Measurements from ENCODE around the gene CCDC50. TPM values are rescaled to one million over a fixed set of nuclear protein-coding genes. Genes with fewer than 3 reads are reported as not detected.

The CCDC50 gene
- total and polyA plus RNA-seq, 2 donors (not counting 3 experiments of a cell fraction or from before 2014, with no cell fraction given), result 44.4 to 137 TPM

GRCh38 chr3:191280882-191281281, 48.3 kb upstream of the CCDC50 start:
- Histone ChIP-seq H3K4me3 (replicated peaks in 1 of 3; ENCODE audit: insufficient read depth in 1 of 3, low read depth in 1 of 3, low read length in 3 of 3) (no peak overlapping the region), H3K27ac (ENCODE audit: insufficient read depth, low read depth, low read length) (no peak overlapping the region), H3K9me1 (replicated peaks; ENCODE audit: control insufficient read depth, extremely low read depth, insufficient read depth, low read length) (no peaks in the 10 kb centered on the region), H3K79me2 (ENCODE audit: control insufficient read depth, insufficient read depth, low read length) (no peaks in the 10 kb centered on the region), H3K36me3 (ENCODE audit: control insufficient read depth in 2 of 2, extremely low read depth in 1 of 2, insufficient read depth in 2 of 2, low read length in 2 of 2) (no peaks in the 10 kb centered on the region), H2AFZ (ENCODE audit: low read depth, low read length) (no peak overlapping the region), H4K20me1 (replicated peaks; ENCODE audit: control insufficient read depth, extremely low read depth, insufficient read depth, low read length) (no peaks in the 10 kb centered on the region), H3K27me3 (ENCODE audit: control insufficient read depth in 2 of 2, insufficient read depth in 2 of 2, low read length in 2 of 2) (no peaks in the 10 kb centered on the region), H3K9ac (replicated peaks; ENCODE audit: extremely low read depth, insufficient read depth, low read length) (no peak overlapping the region), H3K9me3 (replicated peaks; ENCODE audit: control insufficient read depth, insufficient read depth, low read length) (no peaks in the 10 kb centered on the region), H3K4me2 (ENCODE audit: insufficient read depth, low read length) (no peak overlapping the region), H3K4me1 (ENCODE audit: control insufficient read depth, extremely low read depth, insufficient read depth, low read length) (no peaks in the 10 kb centered on the region)
- no peak for FAIRE-seq
- BruUV-seq (replicated peaks), result no TSS peak
- TF ChIP-seq EZH2 (IDR thresholded peaks at IDR 0.05; ENCODE audit: borderline replicate concordance, low read depth, low read length, severe bottlenecking), result no peak
- TF ChIP-seq POLR2AphosphoS5 (IDR thresholded peaks at IDR 0.05; ENCODE audit: insufficient read depth, low read depth, low read length), result no peak
- TF ChIP-seq POLR2A (IDR thresholded peaks at IDR 0.05; ENCODE audit: low read depth, low read length), result no peak
- no peak for TF ChIP-seq MAX (IDR thresholded peaks at IDR 0.05; ENCODE audit: insufficient read depth, insufficient read length)
- POLR2A ChIA-PET, result no interaction called here
- CTCF ChIA-PET, result no interaction called here
- DNase-seq (ENCODE audit: low read depth, low spot score), result no peak
- intact Hi-C loops (cut with micrococcal nuclease) (no loop called here), dilution Hi-C loops (cut with MboI; ENCODE audit: extremely low pct_ligation_motif_present, low sequenced_read_pairs) (no loop called here)

- H3K4me1 ChIP-seq (ENCODE audit: control insufficient read depth, extremely low read depth, insufficient read depth, low read length), result no peaks in the 10 kb centered on the region
- H3K4me3 ChIP-seq (replicated peaks in 1 of 3; ENCODE audit: insufficient read depth in 1 of 3, low read depth in 1 of 3, low read length in 3 of 3), result no peak overlapping the region
- no peak for TF ChIP-seq EZH2 (IDR thresholded peaks at IDR 0.05; ENCODE audit: borderline replicate concordance, low read depth, low read length, severe bottlenecking)
- TF ChIP-seq CTCF (IDR thresholded peaks at IDR 0.05; ENCODE audit: extremely low read depth in 1 of 2, insufficient read depth in 1 of 2, low read depth in 1 of 2, low read length in 2 of 2), result no peak
- no peak for TF ChIP-seq MAX (IDR thresholded peaks at IDR 0.05; ENCODE audit: insufficient read depth, insufficient read length)
- TF ChIP-seq POLR2A (IDR thresholded peaks at IDR 0.05; ENCODE audit: low read depth, low read length), result no peak
- no peak for TF ChIP-seq JUN (IDR thresholded peaks at IDR 0.05; ENCODE audit: borderline replicate concordance, insufficient read depth, insufficient read length, low read depth)
- no peak for TF ChIP-seq FOS (IDR thresholded peaks at IDR 0.05; ENCODE audit: borderline replicate concordance, insufficient read depth, low read length)
- TF ChIP-seq GATA2 (IDR thresholded peaks at IDR 0.05; ENCODE audit: insufficient read depth, insufficient read length, low read depth, low read length), result no peak
- TF ChIP-seq POLR2AphosphoS5 (IDR thresholded peaks at IDR 0.05; ENCODE audit: insufficient read depth, low read depth, low read length), result no peak
- no peak for TF ChIP-seq MYC (IDR thresholded peaks at IDR 0.05; ENCODE audit: low read depth, low read length)
- no peaks in the 10 kb centered on the region for H3K36me3 ChIP-seq (ENCODE audit: control insufficient read depth in 2 of 2, extremely low read depth in 1 of 2, insufficient read depth in 2 of 2, low read length in 2 of 2)
- intact Hi-C loops (cut with micrococcal nuclease) (no loop called here), dilution Hi-C loops (cut with MboI; ENCODE audit: extremely low pct_ligation_motif_present, low sequenced_read_pairs) (no loop called here)
- BruUV-seq (replicated peaks), result no TSS peak
- no peaks in the 10 kb centered on the region for H3K27me3 ChIP-seq (ENCODE audit: control insufficient read depth in 2 of 2, insufficient read depth in 2 of 2, low read length in 2 of 2)
- ChIA-PET CTCF (interaction anchor here (1.5 kb wide), 1 partner anchor 10 kb away, joined by 5 read pairs; no protein-coding TSS in a partner anchor), POLR2A (no interaction called here)
- no peak overlapping the region for H2AFZ ChIP-seq (ENCODE audit: low read depth, low read length)
- FAIRE-seq, result no peak
- DNase-seq (ENCODE audit: low read depth, low spot score), result no peak
- H3K9me3 ChIP-seq (replicated peaks; ENCODE audit: control insufficient read depth, insufficient read depth, low read length), result no peaks in the 10 kb centered on the region
- no peak overlapping the region for H3K27ac ChIP-seq (ENCODE audit: insufficient read depth, low read depth, low read length)
- no peak overlapping the region for H3K9ac ChIP-seq (replicated peaks; ENCODE audit: extremely low read depth, insufficient read depth, low read length)
- H3K9me1 ChIP-seq (replicated peaks; ENCODE audit: control insufficient read depth, extremely low read depth, insufficient read depth, low read length), result no peaks in the 10 kb centered on the region
- no peaks in the 10 kb centered on the region for H3K79me2 ChIP-seq (ENCODE audit: control insufficient read depth, insufficient read depth, low read length)
- H4K20me1 ChIP-seq (replicated peaks; ENCODE audit: control insufficient read depth, extremely low read depth, insufficient read depth, low read length), result no peaks in the 10 kb centered on the region
- no peak overlapping the region for H3K4me2 ChIP-seq (ENCODE audit: insufficient read depth, low read length)
These were observed 46.7 kb upstream of the CCDC50 start for GRCh38 chr3:191282251-191283185.

Measured in endothelial cell of umbilical vein (primary cell).